Measurements from ENCODE around the gene PTPRC.

The PTPRC gene

DNA sequence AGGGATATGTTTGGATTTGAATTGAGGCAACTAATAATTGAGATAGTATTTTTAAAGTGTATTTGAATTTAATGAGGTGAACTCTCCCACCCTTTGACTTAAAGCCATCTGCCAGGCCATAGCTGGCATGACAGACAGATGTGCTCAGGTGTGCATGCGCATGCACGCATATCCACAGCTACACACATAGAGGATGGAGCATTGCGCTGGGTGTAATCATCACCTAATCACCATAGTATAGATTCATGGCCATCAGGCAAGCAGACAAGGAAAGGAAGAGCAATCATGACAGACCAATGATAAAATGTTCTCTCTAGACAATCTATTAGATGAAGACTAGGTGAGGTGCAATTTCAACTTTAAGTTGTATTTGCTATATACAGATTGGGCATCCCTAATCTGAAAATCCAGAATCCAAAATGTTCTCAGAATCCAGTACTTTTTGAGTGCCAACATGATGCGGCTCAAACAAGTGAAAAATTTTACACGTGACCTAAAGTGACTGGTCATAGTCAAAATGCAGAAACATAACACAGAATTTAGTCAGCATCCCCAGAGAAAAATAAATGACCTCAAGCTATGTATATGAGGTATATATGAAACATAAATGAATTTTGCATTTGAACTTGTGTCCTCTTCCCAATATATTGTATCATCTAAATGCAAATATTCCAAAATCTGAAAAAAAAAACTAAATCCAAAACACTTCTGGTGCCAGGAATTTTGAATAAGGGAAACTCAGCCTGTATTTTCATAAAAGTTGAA, 70.1 kb downstream of the PTPRC start:
- no peak for DNase-seq (ENCODE audit: low spot score)

DNA sequence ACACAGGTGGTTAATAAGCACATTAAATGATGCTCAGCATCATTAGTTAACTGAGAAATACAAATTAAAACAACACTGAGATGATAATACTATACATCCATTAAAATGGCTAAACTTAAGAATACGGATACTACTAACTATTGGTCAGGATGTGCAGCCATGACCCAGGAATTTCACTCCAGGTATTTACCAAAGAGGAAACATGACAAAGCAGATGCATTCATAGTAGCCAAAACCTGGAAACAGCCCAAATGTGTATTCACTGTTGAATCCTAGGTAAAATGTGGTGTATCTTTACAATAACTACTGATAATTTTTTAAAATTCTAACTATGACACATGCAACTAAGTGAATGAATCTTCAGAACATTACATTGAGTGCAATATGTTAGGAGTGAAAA, 73.0 kb downstream of the PTPRC start:
- no peak for DNase-seq (ENCODE audit: low spot score)

DNA sequence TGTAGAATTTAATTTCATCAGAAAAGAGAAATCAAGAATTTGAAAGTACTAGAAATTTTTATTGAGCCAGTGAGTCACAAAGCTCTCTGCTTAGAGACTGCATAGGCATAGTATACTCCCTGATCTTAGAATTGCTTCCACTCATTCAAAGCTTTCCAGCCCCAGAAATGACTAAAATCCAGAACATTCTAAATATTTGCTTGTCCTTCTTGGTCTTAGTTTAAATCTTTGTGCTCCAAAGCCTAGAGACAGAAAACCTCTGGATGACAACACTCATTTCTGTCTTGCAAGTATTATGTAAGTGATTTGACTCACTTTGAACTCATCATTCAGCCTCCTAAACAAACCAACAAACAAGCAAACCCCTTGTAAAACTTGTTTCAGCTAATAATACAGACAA, 74.2 kb downstream of the PTPRC start:
- peak; percentile 7 for DNase-seq (ENCODE audit: low spot score)

DNA sequence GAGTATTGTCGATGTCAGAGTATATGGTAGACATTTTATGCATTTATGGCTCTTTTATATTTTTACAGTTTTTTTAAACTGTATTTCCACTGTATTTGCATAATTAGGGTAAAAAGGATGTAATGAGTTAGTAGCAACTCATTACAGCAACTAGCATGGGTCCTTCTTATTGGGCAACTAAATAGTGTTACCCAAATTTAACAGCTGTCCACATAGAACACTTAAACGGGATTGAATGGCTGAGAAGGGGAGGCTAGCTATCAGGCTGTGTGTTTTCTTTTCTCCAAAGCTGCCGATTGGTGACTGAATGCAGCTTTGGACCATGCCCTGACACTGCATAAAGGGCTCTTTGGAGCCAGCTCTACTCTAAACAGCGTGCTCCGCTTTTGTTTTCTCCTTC, 75.4 kb downstream of the PTPRC start:
- no peak for DNase-seq (ENCODE audit: low spot score)

DNA sequence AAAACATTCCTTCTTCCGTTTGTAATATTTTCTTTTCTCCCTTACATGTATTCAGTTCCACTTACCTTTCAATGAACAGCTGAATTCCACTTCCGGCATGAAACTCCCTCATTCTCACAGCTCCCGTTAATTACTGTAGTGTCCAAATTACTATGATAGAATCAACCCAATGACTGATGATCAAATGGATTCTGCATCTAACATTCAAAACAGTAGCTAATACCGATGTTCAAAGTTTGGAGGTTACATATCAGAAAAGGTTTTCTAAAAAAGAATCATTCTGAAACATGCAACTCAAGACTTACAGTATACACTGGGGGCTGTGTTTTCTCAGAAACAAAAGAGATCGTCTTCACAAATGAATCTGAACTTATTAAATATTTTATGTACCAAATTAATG, 77.2 kb downstream of the PTPRC start:
- DNase-seq (ENCODE audit: low spot score), result no peak

DNA sequence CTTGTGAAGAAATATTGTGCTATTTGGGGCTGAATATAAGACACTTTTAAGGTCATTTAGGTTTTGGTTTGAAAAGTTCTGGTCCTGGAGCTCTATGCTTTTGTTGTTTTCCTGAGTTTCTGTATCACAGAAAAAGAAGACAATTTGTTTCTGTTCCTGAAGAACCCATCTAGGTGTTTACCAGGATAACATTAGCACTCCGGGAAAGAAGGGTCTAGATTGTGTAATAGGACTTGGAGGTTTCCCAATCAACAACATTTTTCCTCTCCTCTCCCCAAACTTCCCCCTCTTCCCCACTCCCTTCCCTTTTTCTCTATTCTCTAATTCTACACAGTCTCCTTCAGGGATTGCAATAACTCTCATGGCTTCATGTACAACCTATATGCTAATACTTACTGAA, 78.7 kb downstream of the PTPRC start:
- no peak for DNase-seq (ENCODE audit: low spot score)

DNA sequence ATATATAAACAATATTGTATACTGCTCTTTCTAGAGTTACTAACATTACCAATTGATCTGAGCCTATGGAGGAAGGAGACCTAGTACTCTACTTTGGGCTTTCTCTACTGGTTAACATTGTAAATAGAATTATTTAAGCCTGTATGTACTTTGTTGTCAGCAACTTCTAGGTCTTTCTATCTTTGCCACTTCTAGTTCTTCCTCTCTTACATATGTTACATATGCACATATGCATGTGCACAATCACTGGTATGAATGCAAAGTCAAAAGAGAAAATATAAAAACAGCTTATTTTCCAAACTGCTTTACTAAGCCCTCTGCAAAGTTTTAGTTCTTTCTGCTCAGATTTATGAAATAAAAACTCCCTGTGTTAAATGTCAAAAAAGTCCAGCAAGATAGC, 84.3 kb downstream of the PTPRC start:
- DNase-seq (ENCODE audit: low spot score), result no peak

DNA sequence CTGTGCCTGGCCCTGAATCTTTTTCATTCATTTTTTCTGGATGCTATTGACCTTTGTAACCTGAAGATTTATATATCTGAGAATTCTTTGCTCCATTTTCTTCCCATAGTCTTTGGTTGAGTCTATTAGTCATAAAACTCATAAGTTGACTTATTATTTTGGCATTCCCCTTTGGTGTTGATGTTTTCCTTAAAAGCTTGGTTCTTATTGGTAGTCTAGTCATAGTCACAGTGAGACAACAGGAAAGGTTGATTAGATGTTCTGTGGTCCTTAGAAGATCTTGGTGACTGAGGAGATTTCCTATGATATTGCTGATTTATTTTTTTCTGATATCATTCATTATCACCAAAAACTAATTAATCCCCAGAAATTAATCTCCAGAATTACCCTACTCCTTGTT, 86.2 kb downstream of the PTPRC start:
- DNase-seq (ENCODE audit: low spot score), result no peak

DNA sequence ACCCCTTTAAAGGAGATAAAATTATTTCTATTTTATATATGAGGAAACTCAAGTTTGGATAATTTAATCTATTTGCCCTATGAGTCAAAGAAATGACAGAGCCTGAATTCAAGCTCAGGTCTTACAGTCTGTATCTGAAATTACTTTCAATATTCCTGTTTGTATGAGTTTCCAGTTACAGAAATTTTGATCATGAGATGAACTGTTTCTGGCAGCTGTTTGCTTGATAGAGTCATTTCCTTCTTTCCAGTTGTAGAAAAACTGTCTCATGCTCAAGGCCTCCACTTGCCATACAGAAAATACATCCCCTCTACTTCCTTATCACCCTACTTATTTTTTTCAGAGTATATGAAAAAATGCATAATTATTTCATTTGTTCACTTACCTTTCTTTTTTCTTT, 87.6 kb downstream of the PTPRC start:
- DNase-seq (ENCODE audit: low spot score), result peak; percentile 3

DNA sequence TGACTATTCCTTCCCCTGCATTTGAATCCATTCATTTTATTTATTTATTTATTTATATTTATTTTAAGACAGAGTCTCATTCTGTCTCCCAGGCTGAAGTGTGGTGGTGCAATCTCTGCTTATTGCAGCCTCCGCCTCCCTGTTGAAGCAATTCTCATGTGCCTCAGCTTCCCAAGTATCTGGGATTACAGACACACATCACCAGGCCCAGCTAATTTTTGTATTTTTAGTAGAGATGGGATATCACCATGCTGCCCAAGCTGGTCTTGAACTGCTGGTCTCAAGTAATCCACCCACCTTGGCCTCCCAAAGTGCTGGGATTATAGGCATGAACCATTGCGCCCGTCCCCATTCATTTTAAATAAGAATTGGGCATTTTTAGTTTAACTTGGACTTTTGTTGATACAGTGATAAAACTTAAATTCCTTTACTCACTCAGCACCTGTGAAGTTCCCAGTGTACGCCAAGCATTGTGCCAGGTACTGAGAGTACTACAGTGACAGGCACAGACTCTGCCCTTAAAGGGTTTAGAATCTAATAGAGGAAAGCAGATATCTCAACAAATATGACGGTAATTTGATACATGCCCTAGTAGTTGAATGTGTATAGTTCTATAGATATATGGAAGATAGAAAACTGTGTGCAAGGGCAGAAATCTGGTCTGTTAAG, 90.5 kb downstream of the PTPRC start:
- DNase-seq (ENCODE audit: low spot score), result no peak

DNA sequence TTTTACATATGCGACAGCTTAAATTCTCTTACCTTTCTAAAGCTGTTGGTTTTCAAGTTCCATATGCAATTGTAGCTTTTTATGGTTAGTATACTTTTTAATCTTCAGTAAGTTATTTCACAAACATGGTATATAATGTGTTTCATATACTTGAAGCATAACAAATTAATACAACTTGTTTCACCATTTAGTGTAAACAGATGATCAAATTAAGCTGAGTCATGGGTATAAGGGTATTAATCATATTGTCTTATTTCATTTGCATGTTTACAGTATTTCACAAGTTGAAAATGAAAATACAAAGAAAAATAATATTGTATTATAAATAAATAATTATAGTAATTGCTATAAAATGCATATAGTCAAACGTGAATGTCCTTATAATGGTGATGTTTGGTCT, 92.1 kb downstream of the PTPRC start:
- DNase-seq (ENCODE audit: low spot score), result no peak

DNA sequence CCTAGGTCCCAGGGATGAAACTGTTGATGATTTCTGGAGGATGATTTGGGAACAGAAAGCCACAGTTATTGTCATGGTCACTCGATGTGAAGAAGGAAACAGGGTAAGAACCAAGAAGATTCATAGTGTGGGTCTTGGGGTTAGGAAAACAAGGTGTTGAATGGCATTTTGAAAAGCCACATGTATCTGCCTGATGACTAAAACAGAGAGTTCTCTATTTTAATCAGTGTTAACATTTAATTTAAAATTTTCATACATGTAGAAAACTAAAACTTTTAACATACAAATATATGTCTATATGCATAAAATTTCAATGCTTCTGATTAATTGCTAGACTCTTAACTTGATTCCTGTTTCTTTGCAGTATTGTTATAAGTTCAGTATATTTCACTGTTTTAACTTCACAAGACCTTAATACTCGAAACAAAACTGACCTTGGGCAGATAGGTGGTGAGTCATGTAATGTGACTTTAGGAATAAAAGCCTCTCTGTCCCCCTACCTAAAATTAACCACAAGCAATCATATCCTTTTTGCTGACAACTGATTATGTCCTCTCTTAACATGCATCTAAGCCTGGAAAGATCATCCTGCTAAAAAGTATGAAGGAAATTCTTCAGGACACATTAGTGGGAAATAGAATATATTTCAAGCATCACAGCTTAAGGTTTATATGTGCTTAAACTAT, 95.6 kb downstream of the PTPRC start:
- DNase-seq (ENCODE audit: low spot score), result no peak

DNA sequence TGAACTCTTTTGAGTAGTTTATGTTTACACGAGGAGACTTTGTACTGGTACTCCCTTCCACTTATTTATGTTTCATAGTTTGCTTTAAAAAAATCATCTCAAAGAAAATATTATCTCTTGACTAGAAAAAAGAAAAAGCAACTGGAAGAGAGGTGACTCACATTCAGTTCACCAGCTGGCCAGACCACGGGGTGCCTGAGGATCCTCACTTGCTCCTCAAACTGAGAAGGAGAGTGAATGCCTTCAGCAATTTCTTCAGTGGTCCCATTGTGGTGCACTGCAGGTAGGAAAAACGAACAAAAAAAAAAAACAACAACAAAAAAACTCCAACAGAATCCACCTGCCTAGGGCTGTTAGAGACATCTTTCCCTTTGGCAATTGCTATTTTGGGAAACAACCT, 102.9 kb downstream of the PTPRC start:
- DNase-seq (ENCODE audit: low spot score), result no peak

DNA sequence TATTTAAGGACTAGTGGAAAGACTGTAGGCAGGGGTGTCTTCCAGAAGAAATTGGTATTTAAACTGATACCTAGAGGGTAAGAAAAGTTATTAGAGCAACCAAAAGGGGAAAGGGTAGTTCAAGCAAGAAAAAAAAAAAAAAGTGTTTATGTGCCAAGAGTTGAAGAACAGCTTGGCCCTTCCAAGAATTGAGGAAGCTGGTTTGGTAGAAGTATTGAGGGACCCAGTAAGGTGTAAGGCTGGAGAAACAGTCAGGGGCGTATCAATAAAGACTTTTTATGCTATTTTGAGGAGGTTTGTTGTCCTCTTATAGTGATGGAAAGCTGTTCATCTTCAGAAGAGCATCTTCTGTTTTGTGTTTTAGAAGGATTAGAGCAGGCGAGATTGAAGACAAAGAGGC, 108.3 kb downstream of the PTPRC start:
- DNase-seq (ENCODE audit: low spot score), result no peak

DNA sequence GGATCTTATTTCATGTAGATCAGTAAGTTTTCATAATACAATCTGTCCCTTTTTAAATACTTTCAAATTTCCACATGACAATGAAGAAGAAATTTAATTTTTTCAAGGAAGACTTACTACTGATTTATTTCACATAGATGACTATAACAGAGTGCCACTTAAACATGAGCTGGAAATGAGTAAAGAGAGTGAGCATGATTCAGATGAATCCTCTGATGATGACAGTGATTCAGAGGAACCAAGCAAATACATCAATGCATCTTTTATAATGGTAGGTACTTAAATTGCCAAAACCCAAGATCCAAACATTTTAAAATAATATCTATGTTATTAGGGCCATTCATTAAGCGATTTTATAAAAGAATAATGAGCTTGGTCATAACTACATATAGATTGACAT, 110.4 kb downstream of the PTPRC start:
- no peak for DNase-seq (ENCODE audit: low spot score)

DNA sequence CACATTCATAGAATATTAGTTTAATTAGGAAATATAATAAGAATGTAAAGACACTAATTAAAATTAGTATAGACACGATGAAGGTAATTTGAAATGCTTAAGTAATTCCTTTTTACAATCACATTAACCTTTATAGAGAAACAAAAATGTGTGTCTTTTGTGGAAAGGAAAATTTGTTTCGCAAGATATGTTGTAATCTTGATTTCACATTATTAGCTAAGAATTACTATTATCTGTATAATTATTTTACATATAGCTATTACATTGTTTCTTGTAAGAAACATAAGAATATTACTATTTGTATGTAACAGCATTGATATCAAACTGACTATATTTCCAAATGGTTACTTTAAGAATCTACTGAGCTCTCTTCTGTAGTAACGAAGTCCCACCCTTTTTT, 111.2 kb downstream of the PTPRC start:
- no peak for DNase-seq (ENCODE audit: low spot score)

DNA sequence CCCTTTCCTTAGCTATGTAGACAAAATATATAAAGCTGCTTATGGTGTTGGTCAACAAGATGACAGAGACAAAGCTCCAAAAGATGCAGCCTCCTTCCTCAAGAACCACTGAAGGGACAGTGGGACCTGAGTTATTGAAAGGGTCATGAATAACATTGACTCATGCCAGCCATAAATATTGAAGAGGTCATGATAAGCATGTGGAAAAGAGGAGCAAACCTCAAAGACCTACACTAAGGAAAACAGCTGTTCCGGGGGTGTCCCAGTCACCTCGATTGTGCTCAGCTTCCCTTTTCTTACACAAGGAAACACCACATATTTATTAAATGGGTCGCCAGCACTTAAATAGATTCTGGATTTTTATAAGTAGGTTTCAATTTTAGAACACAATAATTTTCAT, 112.9 kb downstream of the PTPRC start:
- no peak for DNase-seq (ENCODE audit: low spot score)

DNA sequence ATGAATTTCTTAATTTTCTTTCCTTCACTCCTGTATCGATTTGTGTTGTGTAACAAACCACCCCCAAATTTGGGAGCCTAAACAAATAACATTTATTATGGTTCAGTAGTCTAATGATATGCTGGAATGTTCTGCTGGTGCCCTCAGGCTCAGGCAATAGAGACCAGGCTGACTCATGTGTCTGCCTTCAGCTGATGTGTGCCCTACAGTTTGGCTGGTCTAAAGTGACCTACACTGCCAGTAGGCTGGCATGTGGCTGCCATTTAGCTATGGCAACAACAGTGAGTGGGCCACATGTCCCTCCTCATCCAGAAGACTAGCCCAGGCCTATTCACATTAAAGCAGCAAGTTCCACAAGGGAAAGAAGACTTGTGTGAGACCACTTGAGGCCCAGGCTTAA, 115.8 kb downstream of the PTPRC start:
- no peak for DNase-seq (ENCODE audit: low spot score)

DNA sequence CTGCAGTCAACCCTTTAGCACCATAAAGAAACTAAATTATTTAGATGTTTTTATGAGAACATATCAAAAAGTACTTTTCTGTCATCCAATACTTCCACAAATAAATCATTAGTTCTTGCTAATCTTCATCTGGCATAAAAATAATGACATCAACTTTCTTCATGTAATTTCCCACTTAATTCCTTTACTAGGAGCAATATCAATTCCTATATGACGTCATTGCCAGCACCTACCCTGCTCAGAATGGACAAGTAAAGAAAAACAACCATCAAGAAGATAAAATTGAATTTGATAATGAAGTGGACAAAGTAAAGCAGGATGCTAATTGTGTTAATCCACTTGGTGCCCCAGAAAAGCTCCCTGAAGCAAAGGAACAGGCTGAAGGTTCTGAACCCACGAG, 116.9 kb downstream of the PTPRC start:
- DNase-seq (ENCODE audit: low spot score), result no peak

DNA sequence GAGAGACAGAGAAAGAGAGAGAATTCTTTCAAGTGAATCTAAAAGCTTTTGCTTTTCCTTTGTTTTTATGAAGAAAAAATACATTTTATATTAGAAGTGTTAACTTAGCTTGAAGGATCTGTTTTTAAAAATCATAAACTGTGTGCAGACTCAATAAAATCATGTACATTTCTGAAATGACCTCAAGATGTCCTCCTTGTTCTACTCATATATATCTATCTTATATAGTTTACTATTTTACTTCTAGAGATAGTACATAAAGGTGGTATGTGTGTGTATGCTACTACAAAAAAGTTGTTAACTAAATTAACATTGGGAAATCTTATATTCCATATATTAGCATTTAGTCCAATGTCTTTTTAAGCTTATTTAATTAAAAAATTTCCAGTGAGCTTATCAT, 117.6 kb downstream of the PTPRC start:
- no peak for DNase-seq (ENCODE audit: low spot score)

DNA sequence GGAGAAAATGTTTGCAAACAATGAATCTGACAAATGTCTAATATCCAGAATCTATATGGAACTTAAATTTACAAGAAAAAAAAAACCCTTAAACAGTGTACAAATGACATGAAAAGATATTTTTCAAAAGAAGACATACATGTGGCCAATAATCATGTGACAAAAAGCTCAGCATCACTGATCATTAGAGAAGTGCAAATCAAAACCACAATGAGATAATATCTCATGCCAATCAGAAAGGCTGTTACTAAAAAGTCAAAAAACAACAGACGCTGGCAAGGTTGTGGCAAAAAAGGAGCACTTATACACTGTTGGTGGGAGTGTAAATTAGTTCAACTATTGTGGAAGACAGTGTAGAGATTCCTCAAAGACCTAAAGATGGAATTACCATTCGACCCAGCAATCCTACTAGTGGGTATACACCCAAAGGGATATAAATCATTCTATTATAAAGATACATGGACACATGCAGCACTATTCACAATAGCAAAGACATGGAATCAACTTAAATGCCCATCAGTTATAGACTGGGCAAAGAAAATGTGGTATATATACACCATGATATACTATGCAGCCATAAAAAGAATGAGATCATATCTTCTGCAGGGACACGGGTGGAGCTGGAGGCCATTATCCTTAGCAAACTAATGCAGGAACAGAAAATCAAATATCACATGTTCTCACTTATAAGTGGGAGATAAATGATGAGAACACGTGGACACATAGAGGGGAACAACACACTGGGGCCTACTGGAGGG, 123.2 kb downstream of the PTPRC start:
- DNase-seq (ENCODE audit: low spot score), result no peak

DNA sequence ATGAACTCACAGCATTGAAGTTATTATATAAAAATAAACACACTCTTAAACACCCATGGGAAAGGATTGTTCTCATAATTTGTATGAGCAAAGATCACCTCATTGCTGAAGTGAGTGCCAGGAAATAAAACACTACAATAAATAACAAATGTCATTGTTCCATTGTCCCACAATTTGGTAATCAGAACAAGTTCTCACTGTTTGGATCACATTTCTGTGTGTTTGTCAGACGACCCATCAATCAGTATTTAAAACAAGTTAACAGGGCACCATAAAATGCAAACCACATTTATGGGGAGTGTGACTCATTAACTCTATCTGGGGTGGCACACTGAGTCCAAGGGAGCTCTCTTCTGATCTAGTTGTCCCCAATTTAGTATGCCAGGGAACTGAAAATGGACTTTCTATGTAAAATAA, 124.5 kb downstream of the PTPRC start:
- DNase-seq (ENCODE audit: low spot score), result no peak

DNA sequence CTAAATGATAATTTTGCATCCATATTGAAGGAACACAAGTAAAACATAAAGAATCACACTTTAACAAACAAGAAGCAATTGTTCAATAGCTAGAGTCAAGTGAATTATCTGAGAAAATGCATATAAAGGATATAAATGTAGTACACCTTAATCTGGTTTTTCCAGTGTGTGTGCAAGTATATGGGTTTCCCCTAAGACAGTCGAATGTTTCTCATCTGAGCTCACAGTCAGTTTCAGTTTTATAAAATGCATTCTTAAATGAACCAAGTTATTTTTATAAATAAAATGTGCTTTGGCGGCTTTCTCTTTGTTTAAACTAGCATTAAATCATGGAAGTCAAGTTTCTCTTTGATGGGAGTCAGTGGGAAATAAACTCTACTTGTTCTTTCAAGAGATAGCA, 125.9 kb downstream of the PTPRC start:
- DNase-seq (ENCODE audit: low spot score), result no peak
